Thyroid gland (tissue), 4 donors: ENCODE measurements around the gene GALNT2.

Experiments
- POLR2A ChIP-seq, 2 donors: fragments of 450-650 bp; IDR thresholded peaks; one replicate each; pipeline ENCODE4 v1.6.1; 2017; ENCODE audit warnings: antibody characterized with exemption in 2 of 2, mild to moderate bottlenecking in 2 of 2, moderate library complexity in 1 of 2
- TF ChIP-seq, protein P1 (sequence below), 6 experiments: fragments of 200-600 bp in 3 of 6; fragments of 450-650 bp in 3 of 6; sonication (generic) in 3 of 6; IDR thresholded peaks; one replicate each; pipeline ENCODE4 v1.5.1; 2016 to 2019; ENCODE audit warnings: antibody characterized with exemption in 6 of 6, mild to moderate bottlenecking in 2 of 6, inconsistent platforms in 1 of 6, moderate library complexity in 1 of 6

DNA sequence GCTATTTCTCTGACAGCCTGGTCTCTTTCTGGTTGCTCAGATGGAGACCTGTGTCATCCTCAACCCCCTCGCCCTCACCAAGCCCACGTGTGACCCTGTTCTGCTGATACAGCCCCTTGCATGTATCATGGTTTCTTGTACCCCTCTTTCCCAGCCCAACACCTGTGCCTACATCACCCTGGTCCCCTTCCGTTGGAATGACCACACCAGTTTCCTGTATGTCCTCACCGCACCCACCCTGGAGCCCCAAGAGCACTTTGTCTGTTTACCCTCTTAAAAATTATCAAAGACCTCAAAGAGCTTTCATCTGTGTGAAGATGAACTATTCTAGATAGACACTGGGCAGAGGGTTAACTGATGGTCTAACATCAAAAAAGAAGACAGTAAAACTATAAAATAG, 179.5 kb downstream of the GALNT2 start:
- TF ChIP-seq POLR2A (IDR thresholded peaks at IDR 0.05) = no peak
- TF ChIP-seq, protein P1, sequence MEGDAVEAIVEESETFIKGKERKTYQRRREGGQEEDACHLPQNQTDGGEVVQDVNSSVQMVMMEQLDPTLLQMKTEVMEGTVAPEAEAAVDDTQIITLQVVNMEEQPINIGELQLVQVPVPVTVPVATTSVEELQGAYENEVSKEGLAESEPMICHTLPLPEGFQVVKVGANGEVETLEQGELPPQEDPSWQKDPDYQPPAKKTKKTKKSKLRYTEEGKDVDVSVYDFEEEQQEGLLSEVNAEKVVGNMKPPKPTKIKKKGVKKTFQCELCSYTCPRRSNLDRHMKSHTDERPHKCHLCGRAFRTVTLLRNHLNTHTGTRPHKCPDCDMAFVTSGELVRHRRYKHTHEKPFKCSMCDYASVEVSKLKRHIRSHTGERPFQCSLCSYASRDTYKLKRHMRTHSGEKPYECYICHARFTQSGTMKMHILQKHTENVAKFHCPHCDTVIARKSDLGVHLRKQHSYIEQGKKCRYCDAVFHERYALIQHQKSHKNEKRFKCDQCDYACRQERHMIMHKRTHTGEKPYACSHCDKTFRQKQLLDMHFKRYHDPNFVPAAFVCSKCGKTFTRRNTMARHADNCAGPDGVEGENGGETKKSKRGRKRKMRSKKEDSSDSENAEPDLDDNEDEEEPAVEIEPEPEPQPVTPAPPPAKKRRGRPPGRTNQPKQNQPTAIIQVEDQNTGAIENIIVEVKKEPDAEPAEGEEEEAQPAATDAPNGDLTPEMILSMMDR (IDR thresholded peaks at IDR 0.05) = no peak
